PC-9 (cell line): Measurements from ENCODE around the gene TMPRSS12.

Source experiments
- EZH2 ChIP-seq: fragments of 200-600 bp; sonication (generic); IDR thresholded peaks from 2 replicates; pipeline ENCODE4 v1.8.0; 2017; ENCODE audit warnings: antibody characterized with exemption, low read depth
- TF ChIP-seq, protein P1 (sequence below): fragments of 200-600 bp; sonication (generic); conservative IDR thresholded peaks from 2 replicates; pipeline ENCODE4 v1.6.1; 2017; ENCODE audit warnings: mixed run types, antibody characterized with exemption, mild to moderate bottlenecking, moderate library complexity

DNA sequence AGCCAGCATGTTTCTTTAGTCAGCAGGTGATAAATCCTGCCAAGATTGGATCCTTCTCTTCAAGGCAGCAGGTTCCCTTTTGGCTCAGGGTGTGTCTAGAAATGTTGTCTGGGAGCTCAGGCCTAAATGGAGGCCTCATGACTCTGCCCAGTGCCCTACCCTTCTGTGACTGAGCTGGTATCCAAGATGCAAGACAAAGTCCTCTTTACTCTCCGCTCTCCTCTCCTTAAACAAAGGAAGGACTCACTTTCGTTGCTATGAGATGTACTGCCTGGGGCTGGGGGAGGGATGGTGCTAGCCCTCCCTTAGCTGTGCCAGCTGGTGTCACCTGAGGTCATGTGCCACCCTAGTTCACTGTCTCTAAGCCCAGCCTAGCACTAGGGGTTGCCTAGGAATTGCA, 13.8 kb upstream of the TMPRSS12 start:
- TF ChIP-seq, protein P1, sequence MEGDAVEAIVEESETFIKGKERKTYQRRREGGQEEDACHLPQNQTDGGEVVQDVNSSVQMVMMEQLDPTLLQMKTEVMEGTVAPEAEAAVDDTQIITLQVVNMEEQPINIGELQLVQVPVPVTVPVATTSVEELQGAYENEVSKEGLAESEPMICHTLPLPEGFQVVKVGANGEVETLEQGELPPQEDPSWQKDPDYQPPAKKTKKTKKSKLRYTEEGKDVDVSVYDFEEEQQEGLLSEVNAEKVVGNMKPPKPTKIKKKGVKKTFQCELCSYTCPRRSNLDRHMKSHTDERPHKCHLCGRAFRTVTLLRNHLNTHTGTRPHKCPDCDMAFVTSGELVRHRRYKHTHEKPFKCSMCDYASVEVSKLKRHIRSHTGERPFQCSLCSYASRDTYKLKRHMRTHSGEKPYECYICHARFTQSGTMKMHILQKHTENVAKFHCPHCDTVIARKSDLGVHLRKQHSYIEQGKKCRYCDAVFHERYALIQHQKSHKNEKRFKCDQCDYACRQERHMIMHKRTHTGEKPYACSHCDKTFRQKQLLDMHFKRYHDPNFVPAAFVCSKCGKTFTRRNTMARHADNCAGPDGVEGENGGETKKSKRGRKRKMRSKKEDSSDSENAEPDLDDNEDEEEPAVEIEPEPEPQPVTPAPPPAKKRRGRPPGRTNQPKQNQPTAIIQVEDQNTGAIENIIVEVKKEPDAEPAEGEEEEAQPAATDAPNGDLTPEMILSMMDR: no peak
- no peak for TF ChIP-seq EZH2
